HCT116 (cell line): ENCODE data around the gene ANO3. TPM values are rescaled to one million over a fixed set of nuclear protein-coding genes. Genes with fewer than 3 reads are reported as not detected.

Source experiments
- ATAC-seq: fragments of 200-7000 bp; cut with Tn5 transposase; 2 replicates; pipeline ENCODE4 v1.9.1; 2020; ENCODE audit warnings: mild to moderate bottlenecking, moderate library complexity
- BruUV-seq: library from RNA; stranded (reverse); fragments of 400-500 nt; replicated peaks from 2 replicates; lab custom pipeline; 2021; lab: Mats Ljungman, UMichigan
- CTCF ChIA-PET: fragments of 300-600 bp; sonication (Branson Sonifier 250); formaldehyde crosslinking; loops from one replicate; lab custom pipeline; 2021; ENCODE audit warnings: antibody characterized with exemption; lab: Charles Lee
- POLR2A ChIA-PET: fragments of 300-600, 350-600 bp; sonication (Branson Sonifier 250); formaldehyde crosslinking; loops from one replicate; lab custom pipeline; 2021; ENCODE audit warnings: antibody characterized with exemption; lab: Charles Lee
- RAD21 ChIA-PET, 2 experiments: fragments of 300-600 bp; sonication (Branson Sonifier 250); formaldehyde crosslinking; loops; one replicate each; lab custom pipeline; 2023; ENCODE audit warnings: low total read pairs in 2 of 2; ENCODE audit not compliant: uncharacterized antibody in 2 of 2, unreplicated experiment in 2 of 2, low non-redundant PET in 1 of 2; lab: Charles Lee
- DNase-seq: peaks from one replicate; pipeline ENCODE4 v3.0.0-alpha.2; 2010; ENCODE audit warnings: low read depth, low spot score
- H2AFZ ChIP-seq: fragments of 200-600 bp; shearing (Covaris generic), sonication (generic); 2 replicates; pipeline ENCODE4 v1.6.1; 2017; ENCODE audit warnings: low read depth, mixed run types, mixed read lengths, antibody characterized with exemption, low read length; ENCODE audit not compliant: poor library complexity, severe bottlenecking
- H3K27ac ChIP-seq: 2 replicates; pipeline ENCODE4 v1.5.1; 2012; ENCODE audit warnings: low read depth, low read length
- H3K27me3 ChIP-seq: fragments of 200-600 bp; sonication (generic); 2 replicates; pipeline ENCODE4 v1.6.1; 2016; ENCODE audit warnings: mixed run types, low read length, mixed read lengths; ENCODE audit not compliant: insufficient read depth
- H3K36me3 ChIP-seq, 2 experiments: fragments of 200-500 bp in 1 of 2; fragments of 200-600 bp in 1 of 2; sonication (Bioruptor generic) in 1 of 2; sonication (generic) in 1 of 2; 2 replicates each; pipeline versions ENCODE4 v1.5.1 to v1.6.1; 2014 to 2016; ENCODE audit warnings: low read length in 2 of 2, inconsistent platforms in 1 of 2, mixed read lengths in 1 of 2, mixed run types in 1 of 2; ENCODE audit not compliant: insufficient read depth in 2 of 2, control insufficient read depth in 1 of 2
- H3K4me1 ChIP-seq, 2 experiments: fragments of 200-600 bp in 1 of 2; sonication (generic) in 1 of 2; 2 replicates each; pipeline versions ENCODE4 v1.5.1 to v1.6.1; 2012 to 2017; ENCODE audit warnings: low read length in 2 of 2, inconsistent platforms in 1 of 2, mild to moderate bottlenecking in 1 of 2, mixed read lengths in 1 of 2, mixed run types in 1 of 2, moderate library complexity in 1 of 2; ENCODE audit not compliant: insufficient read depth in 2 of 2, control insufficient read depth in 1 of 2
- H3K4me2 ChIP-seq: fragments of 200-600 bp; sonication (generic); 2 replicates; pipeline ENCODE4 v1.6.1; 2017; ENCODE audit warnings: mixed run types, low read length, mixed read lengths
- H3K4me3 ChIP-seq, 2 experiments: fragments of 200-600 bp in 1 of 2; sonication (generic) in 1 of 2; replicated peaks in 1 of 2; 2 replicates each; pipeline ENCODE4 v1.5.1; 2011 to 2016; ENCODE audit warnings: low read length in 2 of 2, control low read depth in 1 of 2, low read depth in 1 of 2, mild to moderate bottlenecking in 1 of 2, mixed read lengths in 1 of 2, mixed run types in 1 of 2
- H3K79me2 ChIP-seq: fragments of 200-600 bp; sonication (generic); 2 replicates; pipeline ENCODE4 v1.6.1; 2017; ENCODE audit warnings: mild to moderate bottlenecking, mixed run types, low read length, moderate library complexity, mixed read lengths; ENCODE audit not compliant: insufficient read depth
- H3K9ac ChIP-seq: fragments of 200-600 bp; sonication (generic); 2 replicates; pipeline ENCODE4 v1.6.1; 2016; ENCODE audit warnings: low read length, mixed read lengths
- H3K9me2 ChIP-seq: fragments of 200-600 bp; sonication (generic), shearing (Covaris generic); 2 replicates; pipeline ENCODE4 v1.6.1; 2017; ENCODE audit warnings: mixed run types, mild to moderate bottlenecking, moderate library complexity; ENCODE audit not compliant: insufficient read depth
- H3K9me3 ChIP-seq, 2 experiments: fragments of 200-500 bp in 1 of 2; fragments of 200-600 bp in 1 of 2; sonication (Bioruptor generic) in 1 of 2; sonication (generic) in 1 of 2; 2 replicates each; pipeline ENCODE4 v1.6.1; 2014 to 2017; ENCODE audit warnings: low read length in 2 of 2, mixed read lengths in 2 of 2, inconsistent platforms in 1 of 2, low read depth in 1 of 2, mild to moderate bottlenecking in 1 of 2, mixed run types in 1 of 2, moderate library complexity in 1 of 2; ENCODE audit not compliant: control insufficient read depth in 1 of 2, insufficient read depth in 1 of 2
- H4K20me1 ChIP-seq: fragments of 200-600 bp; sonication (generic), shearing (Covaris generic); 2 replicates; pipeline ENCODE4 v1.6.1; 2017; ENCODE audit warnings: mixed run types, mild to moderate bottlenecking, moderate library complexity; ENCODE audit not compliant: insufficient read depth
- CBX3 ChIP-seq: IDR thresholded peaks from 2 replicates; pipeline ENCODE4 v1.6.1; 2012; ENCODE audit warnings: low read depth
- CEBPB ChIP-seq: IDR thresholded peaks from 2 replicates; pipeline ENCODE4 v1.6.1; 2012; ENCODE audit warnings: low read depth
- EZH2phosphoT487 ChIP-seq: fragments of 200-600 bp; IDR thresholded peaks from 2 replicates; pipeline ENCODE4 v1.6.1; 2018; ENCODE audit warnings: antibody characterized with exemption, borderline replicate concordance
- FOSL1 ChIP-seq: IDR thresholded peaks from 2 replicates; pipeline ENCODE4 v1.6.1; 2012; ENCODE audit warnings: low read depth
- RAD21 ChIP-seq: IDR thresholded peaks from 2 replicates; pipeline ENCODE4 v1.6.1; 2012; ENCODE audit warnings: low read depth, mild to moderate bottlenecking
- REST ChIP-seq: IDR thresholded peaks from 2 replicates; pipeline ENCODE4 v1.6.1; 2012; ENCODE audit warnings: low read depth
- SP1 ChIP-seq: IDR thresholded peaks from 2 replicates; pipeline ENCODE4 v1.6.1; 2012; ENCODE audit warnings: low read depth
- SRF ChIP-seq: IDR thresholded peaks from 2 replicates; pipeline ENCODE4 v1.6.1; 2012; ENCODE audit warnings: low read depth
- ZFX ChIP-seq: fragments of 450-650 bp; IDR thresholded peaks from 2 replicates; pipeline ENCODE4 v1.6.1; 2017
- intact Hi-C: fragments of 100-400 bp; cut with micrococcal nuclease; formaldehyde crosslinking; loops from 2 replicates; pipeline ENCODE4 v1.10.0; 2022
- total RNA-seq: library from RNA; stranded (reverse); gene quantifications from one replicate; pipeline ENCODE4 v1.2.1, GENCODE V29; 2021; ENCODE audit not compliant: unreplicated experiment

The ANO3 gene
- total RNA-seq, 1 experiment from 2014 or later, result not detected

GRCh38 chr11:26655287-26655686 lies 323.4 kb downstream of the ANO3 start:
- Histone ChIP-seq H4K20me1 (no peaks in the 10 kb centered on the region), H3K36me3 (no peaks in the 10 kb centered on the region), H3K4me1 (no peaks in the 10 kb centered on the region), H3K9me3 (peaks cover 2 to 7% of the 10 kb centered on the region in 2 experiments; a peak in 2 of 4 replicates), H2AFZ (no peak overlapping the region), H3K27me3 (no peaks in the 10 kb centered on the region), H3K9ac (no peak overlapping the region), H3K4me2 (no peak overlapping the region), H3K79me2 (no peaks in the 10 kb centered on the region), H3K9me2 (no peaks in the 10 kb centered on the region), H3K27ac (no peak overlapping the region), H3K4me3 (no peak overlapping the region)
- RAD21 ChIA-PET, result no interaction called here
- no peak for TF ChIP-seq CEBPB
- TF ChIP-seq EZH2phosphoT487, result no peak
- no peak for TF ChIP-seq RAD21
- CTCF ChIA-PET, result no interaction called here
- DNase-seq, result no peak
- intact Hi-C loops, result loop anchor here (10.0 kb wide), 1 partner anchor 360 kb away; no protein-coding TSS in a partner anchor
- BruUV-seq, result no TSS peak
- ATAC-seq, result no peak
- POLR2A ChIA-PET, result no interaction called here

- POLR2A ChIA-PET, result no interaction called here
- Histone ChIP-seq H3K79me2 (no peaks in the 10 kb centered on the region), H3K9me3 (peaks cover 0 to 2% of the 10 kb centered on the region in 2 experiments; a peak in 2 of 4 replicates), H3K27me3 (no peaks in the 10 kb centered on the region), H2AFZ (no peak overlapping the region), H3K4me3 (no peak overlapping the region), H4K20me1 (no peaks in the 10 kb centered on the region), H3K4me2 (no peak overlapping the region), H3K36me3 (no peaks in the 10 kb centered on the region), H3K27ac (no peak overlapping the region), H3K4me1 (no peaks in the 10 kb centered on the region), H3K9ac (no peak overlapping the region), H3K9me2 (no peaks in the 10 kb centered on the region)
- intact Hi-C loops, result no loop called here
- RAD21 ChIA-PET, result no interaction called here
- CTCF ChIA-PET, result no interaction called here
- TF ChIP-seq REST, result no peak
- no peak for TF ChIP-seq FOSL1
- TF ChIP-seq ZFX, result no peak
- no peak for TF ChIP-seq CBX3
- TF ChIP-seq SRF, result no peak
- no peak for TF ChIP-seq SP1
- no TSS peak for BruUV-seq
- DNase-seq (no peak), ATAC-seq (no peak)
Observed at GRCh38 chr11:26662916-26663315, 331.0 kb downstream of the ANO3 start.
